GM15510 (cell line): Measurements from ENCODE around the gene CORO2A.

Experiments used
- POLR2A ChIP-seq: IDR thresholded peaks from 3 replicates; pipeline ENCODE4 v1.6.1; 2011; ENCODE audit warnings: borderline replicate concordance; ENCODE audit not compliant: insufficient read length; ENCODE audit errors: extremely low read depth

Gene CORO2A

DNA sequence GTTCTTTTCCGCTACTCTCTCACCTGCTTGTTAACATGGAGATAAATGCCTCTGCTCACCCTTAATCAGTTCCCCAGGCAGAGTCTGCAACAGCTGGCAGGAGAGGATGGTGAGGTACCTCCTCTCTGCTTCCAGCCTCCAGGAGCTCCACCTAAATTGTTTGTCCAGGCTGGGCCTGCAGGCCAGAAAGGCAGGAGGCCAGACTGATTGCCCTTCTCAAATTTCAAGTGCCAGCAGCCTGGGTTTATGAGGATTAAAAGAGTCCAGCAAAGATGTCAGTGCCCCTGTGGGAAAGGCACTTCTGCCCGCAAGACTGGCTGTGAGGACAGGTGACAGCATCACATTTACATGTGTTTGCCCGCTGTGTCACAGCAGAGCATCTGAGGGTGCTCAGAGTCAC, 19.8 kb downstream of the CORO2A start:
- no peak for TF ChIP-seq POLR2A

GRCh38 chr9:98171176-98171925, 21.1 kb downstream of the CORO2A start:
- TF ChIP-seq POLR2A, result no peak

GRCh38 chr9:98168941-98169488, 23.4 kb downstream of the CORO2A start:
- peak; percentile 41 for TF ChIP-seq POLR2A

DNA sequence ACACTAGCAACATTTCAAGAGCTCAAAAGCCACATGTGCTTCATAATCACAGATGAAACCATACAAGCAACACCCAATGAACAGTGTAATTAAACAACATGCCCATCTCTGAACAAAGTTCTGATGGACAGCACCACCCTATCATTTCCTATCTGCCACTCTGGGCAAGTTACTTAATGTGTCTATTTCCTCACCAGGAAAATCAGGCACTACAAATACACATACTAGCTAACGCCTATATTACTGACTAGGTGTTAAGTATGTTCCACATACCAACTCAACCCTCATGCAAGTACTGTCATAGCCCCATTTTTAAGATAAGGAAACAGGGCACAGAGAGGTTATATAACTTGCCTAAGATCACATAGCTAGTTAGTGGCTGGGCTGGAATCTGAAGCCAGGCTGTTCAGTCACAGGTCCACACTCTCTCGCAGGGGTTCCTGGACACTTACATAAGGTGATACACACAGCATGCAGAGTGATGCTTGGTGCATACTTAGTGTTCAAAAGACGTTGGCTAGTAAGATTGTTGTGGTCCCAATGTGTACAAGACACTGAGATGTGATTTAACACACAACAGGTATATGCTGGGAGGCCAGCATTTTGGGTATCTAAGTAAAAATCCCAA, 24.2 kb downstream of the CORO2A start:
- no peak for TF ChIP-seq POLR2A

DNA sequence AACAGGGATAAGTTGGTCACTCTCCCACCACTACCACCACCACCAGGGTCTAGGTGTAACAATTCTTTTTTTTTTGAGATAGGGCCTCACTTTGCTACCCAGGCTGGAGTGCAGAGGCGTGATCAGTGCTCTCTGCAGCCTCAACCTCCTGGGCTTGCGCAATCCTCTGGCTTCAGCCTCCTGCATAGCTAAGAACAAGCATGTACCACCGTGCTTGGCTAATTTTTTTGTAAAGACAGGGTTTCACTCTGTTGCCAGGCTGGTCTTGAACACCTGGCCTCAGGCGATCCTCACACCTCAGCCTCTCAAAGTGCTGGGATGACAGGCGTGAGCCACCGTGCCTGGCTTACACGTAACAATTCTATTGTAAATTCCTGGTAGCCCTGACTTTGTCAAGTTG, 27.5 kb downstream of the CORO2A start:
- no peak for TF ChIP-seq POLR2A

DNA sequence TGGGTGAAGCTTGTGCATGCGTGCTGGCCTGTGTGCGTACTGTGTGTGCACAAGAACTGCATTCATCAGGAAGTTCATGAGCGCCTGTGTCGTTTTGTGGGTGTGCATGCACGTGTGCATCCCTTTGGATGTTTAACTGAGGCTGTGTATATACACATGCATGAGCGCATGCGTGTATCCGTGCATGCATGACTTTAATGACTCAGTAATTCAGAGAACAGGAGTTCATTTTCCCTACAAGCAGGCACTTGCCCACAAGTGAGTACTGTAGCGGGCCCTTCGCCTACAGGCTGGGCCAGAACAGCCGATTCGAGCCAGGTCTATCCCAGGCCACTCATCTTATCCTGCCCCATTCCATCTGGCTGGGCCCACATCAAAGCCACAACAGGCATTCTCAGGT, 29.8 kb downstream of the CORO2A start:
- TF ChIP-seq POLR2A, result no peak

- no peak for TF ChIP-seq POLR2A
These were observed 30.6 kb downstream of the CORO2A start for GRCh38 chr9:98161851-98162250.

- no peak for TF ChIP-seq POLR2A
These were observed 32.6 kb downstream of the CORO2A start for GRCh38 chr9:98159790-98160189.

DNA sequence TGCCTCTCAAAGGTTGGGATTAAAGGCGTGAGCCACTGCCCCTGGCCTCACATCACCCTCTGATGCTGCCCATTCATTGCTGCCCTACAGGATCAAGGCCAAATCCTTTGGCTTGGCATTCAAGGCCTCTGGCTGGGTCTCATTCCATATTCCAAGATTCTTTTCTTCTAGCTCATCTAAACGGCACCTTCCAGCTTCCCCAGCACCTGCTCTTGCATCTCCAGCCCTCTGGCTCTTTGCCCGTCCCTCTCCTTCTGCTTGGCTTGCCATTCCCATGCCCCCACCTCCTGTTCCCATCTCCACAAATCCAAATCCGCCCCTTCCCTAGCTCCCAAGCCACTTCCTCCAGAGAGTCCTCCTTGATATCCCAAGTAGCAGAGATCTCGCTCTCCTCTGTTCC, 33.1 kb downstream of the CORO2A start:
- TF ChIP-seq POLR2A, result no peak

DNA sequence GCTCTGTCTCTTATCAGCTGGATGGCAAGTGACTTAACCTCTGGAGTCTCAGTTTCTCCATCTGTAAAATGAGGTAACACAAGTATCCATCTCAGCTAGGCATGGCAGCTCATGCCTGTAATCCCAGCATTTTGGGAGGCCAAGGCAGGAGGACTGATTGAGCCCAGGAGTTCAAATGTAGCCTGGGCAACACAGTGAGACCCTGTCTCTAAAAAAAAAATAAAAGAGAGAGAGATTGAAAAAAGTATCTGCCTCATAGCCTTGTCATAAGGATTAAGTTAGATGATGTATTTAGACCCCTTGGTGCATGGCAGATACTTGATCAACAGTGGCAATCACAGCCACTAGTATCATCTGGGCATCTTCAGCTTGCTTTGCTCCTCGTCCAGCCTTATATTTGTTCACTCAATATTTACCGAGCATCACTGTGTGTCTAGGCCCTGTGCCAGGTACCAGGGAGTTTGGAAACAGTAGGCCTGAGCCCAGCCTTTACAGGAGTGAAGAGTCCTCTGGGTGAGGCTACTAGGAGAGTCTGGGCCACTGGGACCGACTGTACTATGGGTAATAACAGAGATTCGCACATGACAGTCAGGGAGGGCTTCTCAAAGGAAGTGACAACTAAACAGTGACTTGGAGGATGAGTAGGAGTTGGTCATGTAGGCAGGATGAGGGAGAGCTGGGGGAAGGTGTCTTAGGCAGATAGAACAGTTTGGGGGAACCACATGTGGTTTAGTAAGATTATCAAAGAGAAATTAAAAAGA, 34.2 kb downstream of the CORO2A start:
- no peak for TF ChIP-seq POLR2A

GRCh38 chr9:98157372-98157771, 35.1 kb downstream of the CORO2A start:
- no peak for TF ChIP-seq POLR2A

DNA sequence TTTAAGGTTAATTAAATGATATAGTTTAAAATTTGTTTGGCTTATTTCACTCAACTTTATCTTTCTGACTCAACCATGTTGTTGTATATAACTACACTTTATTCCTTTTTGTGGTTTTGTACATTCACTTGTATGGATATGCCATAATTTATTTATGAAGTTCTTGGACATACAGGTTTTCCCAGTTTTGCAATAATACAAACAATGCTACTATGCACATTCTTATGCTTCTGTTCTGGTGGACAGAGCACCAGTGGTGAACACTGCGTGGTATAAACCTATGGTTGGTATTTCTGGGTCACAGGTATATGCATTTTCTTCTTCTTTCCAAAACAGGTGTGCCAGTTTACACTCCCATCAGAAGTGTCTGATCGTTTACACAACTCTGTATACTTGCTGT, 37.8 kb downstream of the CORO2A start:
- no peak for TF ChIP-seq POLR2A

- TF ChIP-seq POLR2A, result no peak
These were observed 39.9 kb downstream of the CORO2A start for GRCh38 chr9:98152526-98152925.

- TF ChIP-seq POLR2A, result no peak
These were observed 41.7 kb downstream of the CORO2A start for GRCh38 chr9:98150721-98151120.

- TF ChIP-seq POLR2A, result no peak
These were observed 42.3 kb downstream of the CORO2A start for GRCh38 chr9:98150164-98150563.

DNA sequence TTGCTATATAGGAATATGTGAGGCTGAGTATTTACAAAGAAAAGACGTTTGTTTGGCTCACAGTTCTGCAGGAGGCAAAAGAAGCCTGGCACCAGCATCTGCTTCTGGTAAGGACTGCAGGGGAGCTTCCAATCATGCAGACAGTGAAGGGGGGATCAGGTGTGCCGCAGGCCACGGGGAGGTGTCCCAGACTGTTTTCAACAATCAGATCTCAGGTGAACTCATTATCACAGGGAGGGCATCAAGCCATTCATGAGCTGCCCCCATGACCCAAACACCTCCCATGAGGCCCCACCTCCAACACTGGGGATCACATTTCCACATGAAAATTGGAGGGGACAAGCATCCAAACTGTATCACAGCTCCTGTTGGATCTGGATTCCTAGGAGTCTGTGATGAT, 43.0 kb downstream of the CORO2A start:
- no peak for TF ChIP-seq POLR2A

- no peak for TF ChIP-seq POLR2A
These were observed 44.0 kb downstream of the CORO2A start for GRCh38 chr9:98148486-98148885.

DNA sequence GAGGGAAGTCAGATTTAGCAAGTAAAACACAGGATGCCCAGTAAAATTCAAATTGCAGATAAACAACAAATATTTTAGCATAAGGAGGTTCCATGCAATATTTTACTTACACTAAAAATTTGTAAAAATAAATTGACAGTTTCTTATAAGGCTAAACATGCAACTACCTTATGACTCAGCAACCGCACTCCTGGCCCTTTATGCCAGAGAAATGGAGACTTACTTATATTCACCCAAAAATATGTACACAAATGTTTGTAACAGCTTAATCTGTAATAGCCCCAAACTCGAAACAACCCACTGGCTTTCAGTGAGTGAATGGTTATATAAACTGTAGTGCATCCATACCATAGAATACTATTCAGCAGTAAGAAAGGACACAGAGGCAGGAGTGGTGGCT, 44.9 kb downstream of the CORO2A start:
- TF ChIP-seq POLR2A, result no peak
